HepG2 (cell line): ENCODE results near the gene TNFRSF21. TPM values are rescaled to one million over a fixed set of nuclear protein-coding genes. Genes with fewer than 3 reads are reported as not detected.

ENCODE experiments used
- DMAP1 ChIP-seq: IDR thresholded peaks from 2 replicates; pipeline ENCODE4 v1.6.1; 2016
- HDAC1 ChIP-seq: sonication (generic); formaldehyde crosslinking; IDR thresholded peaks from 2 replicates; pipeline ENCODE4 v1.5.1; 2020; ENCODE audit warnings: mild to moderate bottlenecking, missing genetic modification reagents
- KLF15 ChIP-seq: sonication (generic); formaldehyde crosslinking; IDR thresholded peaks from 2 replicates; pipeline ENCODE4 v1.8.1; 2023; ENCODE audit warnings: borderline replicate concordance, mild to moderate bottlenecking, inconsistent platforms, missing genetic modification reagents, mixed read lengths
- NBN ChIP-seq: fragments of 450-650 bp; conservative IDR thresholded peaks from 2 replicates; pipeline ENCODE4 v1.6.1; 2017
- ZEB1 ChIP-seq: IDR thresholded peaks from 2 replicates; pipeline ENCODE4 v1.6.1; 2012; ENCODE audit warnings: mild to moderate bottlenecking, low read depth, inconsistent platforms; ENCODE audit not compliant: insufficient replicate concordance
- ZNF253 ChIP-seq: sonication (generic); formaldehyde crosslinking; IDR thresholded peaks from 2 replicates; pipeline ENCODE4 v1.8.0; 2022; ENCODE audit warnings: mild to moderate bottlenecking, missing genetic modification reagents, borderline replicate concordance
- polyA plus RNA-seq, 8 experiments: library from polyadenylated mRNA; depleted of rRNA in 3 of 8; stranded (reverse) in 7 of 8; unstranded in 1 of 8; fragments of >200 nt; fragmentation: Illumina TruSeq in 4 of 8; extraction: Trizol in 4 of 8; gene quantifications; 2 replicates each; pipeline versions ENCODE4 v1.2.1 to v1.2.3, GENCODE V29; 2011 to 2016; ENCODE audit warnings: low read depth in 4 of 8, missing spikeins in 1 of 8, mixed read lengths in 1 of 8; ENCODE audit not compliant: insufficient read depth in 1 of 8
- total RNA-seq, 5 experiments: library from RNA; depleted of rRNA; stranded (reverse); fragments of >200 nt; fragmentation: Illumina TruSeq; extraction: Trizol; gene quantifications; 2 replicates each; pipeline ENCODE4 v1.2.3, GENCODE V29; 2016; ENCODE audit warnings: low read depth in 1 of 5
- TF ChIP-seq, protein P1 (sequence below): sonication (generic); formaldehyde crosslinking; IDR thresholded peaks from 2 replicates; pipeline ENCODE4 v1.8.1; 2023; ENCODE audit warnings: mild to moderate bottlenecking, missing genetic modification reagents, borderline replicate concordance
- TF ChIP-seq, protein P2 (sequence below): IDR thresholded peaks from 2 replicates; pipeline ENCODE4 v1.6.1; 2016; ENCODE audit warnings: missing genetic modification reagents, missing compliant biosample characterization
- TF ChIP-seq, protein P3 (sequence below): sonication (generic); formaldehyde crosslinking; IDR thresholded peaks from 2 replicates; pipeline ENCODE4 v1.8.1; 2023; ENCODE audit warnings: missing genetic modification reagents, mild to moderate bottlenecking, borderline replicate concordance
- TF ChIP-seq, protein P4 (sequence below): sonication (generic); formaldehyde crosslinking; conservative IDR thresholded peaks from 2 replicates; pipeline ENCODE4 v1.8.0; 2022; ENCODE audit warnings: mild to moderate bottlenecking, moderate library complexity, missing genetic modification reagents
- TF ChIP-seq, protein P5 (sequence below): sonication (generic); formaldehyde crosslinking; IDR thresholded peaks from 2 replicates; pipeline ENCODE4 v1.4.0; 2020; ENCODE audit warnings: missing genetic modification reagents, mild to moderate bottlenecking, borderline replicate concordance
- TF ChIP-seq, protein P6 (sequence below): sonication (generic); formaldehyde crosslinking; IDR thresholded peaks from 2 replicates; pipeline ENCODE4 v1.5.0; 2020; ENCODE audit warnings: mild to moderate bottlenecking, missing genetic modification reagents, borderline replicate concordance

TNFRSF21 gene
- total and polyA plus RNA-seq, 2 of the 13 experiments (the other 11 are each of a cell fraction or from before 2014, with no cell fraction given) = 24.8 to 46.3 TPM

DNA sequence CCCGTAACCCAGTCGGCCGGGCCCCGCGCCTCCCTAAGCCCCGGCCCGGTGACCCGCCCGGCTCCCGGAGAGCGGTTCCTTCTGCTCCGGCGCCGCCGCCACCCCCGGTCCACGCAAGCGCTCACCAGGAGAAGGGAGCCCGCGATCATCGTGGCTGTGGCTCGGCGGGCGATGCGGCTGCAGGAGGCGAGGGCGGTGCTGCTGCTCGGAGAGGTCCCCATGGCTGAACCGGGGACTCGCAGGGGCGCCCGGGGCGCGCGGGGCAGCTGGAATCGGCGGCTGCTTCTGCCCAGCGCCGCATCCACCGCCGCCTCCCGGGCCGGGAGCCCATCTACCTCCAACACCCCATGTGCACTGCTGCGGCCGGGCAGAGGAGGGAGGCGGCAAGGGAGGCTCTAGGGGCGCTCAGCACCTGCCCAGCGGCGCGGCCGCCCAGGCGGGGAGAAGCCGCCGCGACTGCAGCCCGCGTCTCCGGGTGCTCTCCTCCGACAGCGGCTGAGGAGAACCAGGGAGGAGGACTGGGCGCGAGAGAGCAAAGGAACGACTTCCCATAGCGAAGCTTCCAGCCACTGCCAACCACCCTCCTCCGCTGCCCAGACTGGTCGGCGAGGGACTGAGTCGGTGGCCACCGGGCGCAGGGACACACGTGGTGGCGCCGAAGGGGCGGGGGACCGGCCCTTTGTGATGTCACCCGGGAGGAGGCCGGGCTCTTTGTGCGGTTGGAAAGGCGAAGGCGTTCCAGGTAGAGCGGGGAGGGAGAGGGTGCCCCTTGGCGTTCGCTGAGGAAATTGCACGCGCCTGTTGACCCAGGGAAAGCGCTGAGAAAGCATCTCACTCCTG is at the start of gene TNFRSF21 (continued):
- TF ChIP-seq, protein P1, sequence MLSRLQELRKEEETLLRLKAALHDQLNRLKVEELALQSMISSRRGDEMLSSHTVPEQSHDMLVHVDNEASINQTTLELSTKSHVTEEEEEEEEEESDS (CRISPR knock-in tag) = no peak
- TF ChIP-seq, protein P2, sequence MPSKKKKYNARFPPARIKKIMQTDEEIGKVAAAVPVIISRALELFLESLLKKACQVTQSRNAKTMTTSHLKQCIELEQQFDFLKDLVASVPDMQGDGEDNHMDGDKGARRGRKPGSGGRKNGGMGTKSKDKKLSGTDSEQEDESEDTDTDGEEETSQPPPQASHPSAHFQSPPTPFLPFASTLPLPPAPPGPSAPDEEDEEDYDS (CRISPR knock-in tag) = peak; percentile 95
- TF ChIP-seq, protein P3, sequence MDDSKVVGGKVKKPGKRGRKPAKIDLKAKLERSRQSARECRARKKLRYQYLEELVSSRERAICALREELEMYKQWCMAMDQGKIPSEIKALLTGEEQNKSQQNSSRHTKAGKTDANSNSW (CRISPR knock-in tag) = 0 out of 2 replicates have a peak, but pooled peaks have one; percentile 66
- peak; percentile 50 for TF ChIP-seq ZEB1
- TF ChIP-seq, protein P4, sequence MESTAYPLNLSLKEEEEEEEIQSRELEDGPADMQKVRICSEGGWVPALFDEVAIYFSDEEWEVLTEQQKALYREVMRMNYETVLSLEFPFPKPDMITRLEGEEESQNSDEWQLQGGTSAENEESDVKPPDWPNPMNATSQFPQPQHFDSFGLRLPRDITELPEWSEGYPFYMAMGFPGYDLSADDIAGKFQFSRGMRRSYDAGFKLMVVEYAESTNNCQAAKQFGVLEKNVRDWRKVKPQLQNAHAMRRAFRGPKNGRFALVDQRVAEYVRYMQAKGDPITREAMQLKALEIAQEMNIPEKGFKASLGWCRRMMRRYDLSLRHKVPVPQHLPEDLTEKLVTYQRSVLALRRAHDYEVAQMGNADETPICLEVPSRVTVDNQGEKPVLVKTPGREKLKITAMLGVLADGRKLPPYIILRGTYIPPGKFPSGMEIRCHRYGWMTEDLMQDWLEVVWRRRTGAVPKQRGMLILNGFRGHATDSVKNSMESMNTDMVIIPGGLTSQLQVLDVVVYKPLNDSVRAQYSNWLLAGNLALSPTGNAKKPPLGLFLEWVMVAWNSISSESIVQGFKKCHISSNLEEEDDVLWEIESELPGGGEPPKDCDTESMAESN (CRISPR knock-in tag) = peak; percentile 67
- TF ChIP-seq DMAP1 = peak; percentile 96
- TF ChIP-seq, protein P5, sequence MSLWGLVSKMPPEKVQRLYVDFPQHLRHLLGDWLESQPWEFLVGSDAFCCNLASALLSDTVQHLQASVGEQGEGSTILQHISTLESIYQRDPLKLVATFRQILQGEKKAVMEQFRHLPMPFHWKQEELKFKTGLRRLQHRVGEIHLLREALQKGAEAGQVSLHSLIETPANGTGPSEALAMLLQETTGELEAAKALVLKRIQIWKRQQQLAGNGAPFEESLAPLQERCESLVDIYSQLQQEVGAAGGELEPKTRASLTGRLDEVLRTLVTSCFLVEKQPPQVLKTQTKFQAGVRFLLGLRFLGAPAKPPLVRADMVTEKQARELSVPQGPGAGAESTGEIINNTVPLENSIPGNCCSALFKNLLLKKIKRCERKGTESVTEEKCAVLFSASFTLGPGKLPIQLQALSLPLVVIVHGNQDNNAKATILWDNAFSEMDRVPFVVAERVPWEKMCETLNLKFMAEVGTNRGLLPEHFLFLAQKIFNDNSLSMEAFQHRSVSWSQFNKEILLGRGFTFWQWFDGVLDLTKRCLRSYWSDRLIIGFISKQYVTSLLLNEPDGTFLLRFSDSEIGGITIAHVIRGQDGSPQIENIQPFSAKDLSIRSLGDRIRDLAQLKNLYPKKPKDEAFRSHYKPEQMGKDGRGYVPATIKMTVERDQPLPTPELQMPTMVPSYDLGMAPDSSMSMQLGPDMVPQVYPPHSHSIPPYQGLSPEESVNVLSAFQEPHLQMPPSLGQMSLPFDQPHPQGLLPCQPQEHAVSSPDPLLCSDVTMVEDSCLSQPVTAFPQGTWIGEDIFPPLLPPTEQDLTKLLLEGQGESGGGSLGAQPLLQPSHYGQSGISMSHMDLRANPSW = no peak
- TF ChIP-seq ZNF253 (CRISPR knock-in tag) = peak; percentile 86; the same call in 1 of the 2 replicates
- TF ChIP-seq NBN = no peak
- TF ChIP-seq KLF15 (CRISPR knock-in tag) = peak; percentile 65; the same call in 1 of the 2 replicates
- TF ChIP-seq, protein P6, sequence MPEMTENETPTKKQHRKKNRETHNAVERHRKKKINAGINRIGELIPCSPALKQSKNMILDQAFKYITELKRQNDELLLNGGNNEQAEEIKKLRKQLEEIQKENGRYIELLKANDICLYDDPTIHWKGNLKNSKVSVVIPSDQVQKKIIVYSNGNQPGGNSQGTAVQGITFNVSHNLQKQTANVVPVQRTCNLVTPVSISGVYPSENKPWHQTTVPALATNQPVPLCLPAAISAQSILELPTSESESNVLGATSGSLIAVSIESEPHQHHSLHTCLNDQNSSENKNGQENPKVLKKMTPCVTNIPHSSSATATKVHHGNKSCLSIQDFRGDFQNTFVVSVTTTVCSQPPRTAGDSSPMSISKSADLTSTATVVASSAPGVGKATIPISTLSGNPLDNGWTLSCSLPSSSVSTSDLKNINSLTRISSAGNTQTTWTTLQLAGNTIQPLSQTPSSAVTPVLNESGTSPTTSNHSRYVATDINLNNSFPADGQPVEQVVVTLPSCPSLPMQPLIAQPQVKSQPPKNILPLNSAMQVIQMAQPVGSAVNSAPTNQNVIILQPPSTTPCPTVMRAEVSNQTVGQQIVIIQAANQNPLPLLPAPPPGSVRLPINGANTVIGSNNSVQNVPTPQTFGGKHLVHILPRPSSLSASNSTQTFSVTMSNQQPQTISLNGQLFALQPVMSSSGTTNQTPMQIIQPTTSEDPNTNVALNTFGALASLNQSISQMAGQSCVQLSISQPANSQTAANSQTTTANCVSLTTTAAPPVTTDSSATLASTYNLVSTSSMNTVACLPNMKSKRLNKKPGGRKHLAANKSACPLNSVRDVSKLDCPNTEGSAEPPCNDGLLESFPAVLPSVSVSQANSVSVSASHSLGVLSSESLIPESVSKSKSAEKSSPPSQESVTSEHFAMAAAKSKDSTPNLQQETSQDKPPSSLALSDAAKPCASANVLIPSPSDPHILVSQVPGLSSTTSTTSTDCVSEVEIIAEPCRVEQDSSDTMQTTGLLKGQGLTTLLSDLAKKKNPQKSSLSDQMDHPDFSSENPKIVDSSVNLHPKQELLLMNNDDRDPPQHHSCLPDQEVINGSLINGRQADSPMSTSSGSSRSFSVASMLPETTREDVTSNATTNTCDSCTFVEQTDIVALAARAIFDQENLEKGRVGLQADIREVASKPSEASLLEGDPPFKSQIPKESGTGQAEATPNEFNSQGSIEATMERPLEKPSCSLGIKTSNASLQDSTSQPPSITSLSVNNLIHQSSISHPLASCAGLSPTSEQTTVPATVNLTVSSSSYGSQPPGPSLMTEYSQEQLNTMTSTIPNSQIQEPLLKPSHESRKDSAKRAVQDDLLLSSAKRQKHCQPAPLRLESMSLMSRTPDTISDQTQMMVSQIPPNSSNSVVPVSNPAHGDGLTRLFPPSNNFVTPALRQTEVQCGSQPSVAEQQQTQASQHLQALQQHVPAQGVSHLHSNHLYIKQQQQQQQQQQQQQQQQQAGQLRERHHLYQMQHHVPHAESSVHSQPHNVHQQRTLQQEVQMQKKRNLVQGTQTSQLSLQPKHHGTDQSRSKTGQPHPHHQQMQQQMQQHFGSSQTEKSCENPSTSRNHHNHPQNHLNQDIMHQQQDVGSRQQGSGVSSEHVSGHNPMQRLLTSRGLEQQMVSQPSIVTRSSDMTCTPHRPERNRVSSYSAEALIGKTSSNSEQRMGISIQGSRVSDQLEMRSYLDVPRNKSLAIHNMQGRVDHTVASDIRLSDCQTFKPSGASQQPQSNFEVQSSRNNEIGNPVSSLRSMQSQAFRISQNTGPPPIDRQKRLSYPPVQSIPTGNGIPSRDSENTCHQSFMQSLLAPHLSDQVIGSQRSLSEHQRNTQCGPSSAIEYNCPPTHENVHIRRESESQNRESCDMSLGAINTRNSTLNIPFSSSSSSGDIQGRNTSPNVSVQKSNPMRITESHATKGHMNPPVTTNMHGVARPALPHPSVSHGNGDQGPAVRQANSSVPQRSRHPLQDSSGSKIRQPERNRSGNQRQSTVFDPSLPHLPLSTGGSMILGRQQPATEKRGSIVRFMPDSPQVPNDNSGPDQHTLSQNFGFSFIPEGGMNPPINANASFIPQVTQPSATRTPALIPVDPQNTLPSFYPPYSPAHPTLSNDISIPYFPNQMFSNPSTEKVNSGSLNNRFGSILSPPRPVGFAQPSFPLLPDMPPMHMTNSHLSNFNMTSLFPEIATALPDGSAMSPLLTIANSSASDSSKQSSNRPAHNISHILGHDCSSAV (CRISPR knock-in tag) = no peak
- peak; percentile 98 for TF ChIP-seq HDAC1 (CRISPR knock-in tag)
